ENCODE results near the gene CGNL1. TPM values are rescaled to one million over a fixed set of nuclear protein-coding genes. Genes with fewer than 3 reads are reported as not detected.

The CGNL1 gene
- total and polyA plus RNA-seq, 8 donors = 7.3 to 35.8 (median 24.2) TPM

DNA sequence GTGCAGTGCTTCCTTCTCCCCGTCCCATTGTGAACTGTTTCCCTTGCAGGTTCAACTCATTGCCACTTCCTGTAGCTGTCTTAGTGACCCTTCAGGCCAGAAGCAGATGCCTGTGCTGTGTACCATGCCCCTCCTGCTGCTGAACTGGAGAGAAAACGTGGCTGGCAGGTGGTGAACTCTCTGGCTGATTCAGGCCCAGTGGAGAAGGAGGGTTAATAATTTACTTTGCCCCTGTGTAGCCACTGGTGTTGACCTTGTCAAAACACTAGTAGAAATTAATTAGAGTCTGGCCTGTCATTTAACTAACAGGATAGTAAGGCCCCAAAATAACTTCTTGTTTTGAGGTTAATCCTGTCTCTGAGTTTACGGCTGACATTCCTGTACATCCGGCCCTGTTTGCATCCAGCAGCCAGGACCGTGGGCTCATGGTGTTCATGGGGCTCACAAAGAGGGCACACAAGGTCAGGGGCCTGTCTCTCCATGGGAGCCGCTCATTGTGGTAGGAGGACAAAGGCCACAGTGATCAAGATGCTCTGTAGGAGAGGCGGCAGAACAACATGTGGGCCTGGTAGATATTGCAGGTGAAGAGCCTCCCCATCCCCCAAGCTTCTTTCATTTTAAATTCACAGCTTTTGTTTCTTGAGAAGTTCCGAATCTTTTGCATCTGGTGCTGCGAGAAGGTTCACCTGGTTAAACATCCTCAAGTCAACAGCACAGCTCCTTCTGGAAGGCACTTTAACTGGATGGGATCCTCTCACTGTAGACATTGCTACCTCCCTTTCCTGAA lies 101.6 kb downstream of the CGNL1 start:
- peak; percentile 88 to 95 (median 92) for ATAC-seq
- WGBS, 2 donors = 16 to 21% methylated on average over 9 of the region's 9 CpGs
- no peak for FAIRE-seq
- TF ChIP-seq, protein P1, sequence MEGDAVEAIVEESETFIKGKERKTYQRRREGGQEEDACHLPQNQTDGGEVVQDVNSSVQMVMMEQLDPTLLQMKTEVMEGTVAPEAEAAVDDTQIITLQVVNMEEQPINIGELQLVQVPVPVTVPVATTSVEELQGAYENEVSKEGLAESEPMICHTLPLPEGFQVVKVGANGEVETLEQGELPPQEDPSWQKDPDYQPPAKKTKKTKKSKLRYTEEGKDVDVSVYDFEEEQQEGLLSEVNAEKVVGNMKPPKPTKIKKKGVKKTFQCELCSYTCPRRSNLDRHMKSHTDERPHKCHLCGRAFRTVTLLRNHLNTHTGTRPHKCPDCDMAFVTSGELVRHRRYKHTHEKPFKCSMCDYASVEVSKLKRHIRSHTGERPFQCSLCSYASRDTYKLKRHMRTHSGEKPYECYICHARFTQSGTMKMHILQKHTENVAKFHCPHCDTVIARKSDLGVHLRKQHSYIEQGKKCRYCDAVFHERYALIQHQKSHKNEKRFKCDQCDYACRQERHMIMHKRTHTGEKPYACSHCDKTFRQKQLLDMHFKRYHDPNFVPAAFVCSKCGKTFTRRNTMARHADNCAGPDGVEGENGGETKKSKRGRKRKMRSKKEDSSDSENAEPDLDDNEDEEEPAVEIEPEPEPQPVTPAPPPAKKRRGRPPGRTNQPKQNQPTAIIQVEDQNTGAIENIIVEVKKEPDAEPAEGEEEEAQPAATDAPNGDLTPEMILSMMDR (IDR thresholded peaks at IDR 0.05) = no peak
- peaks cover 43 to 62% (median 54%) of the 10 kb centered on the region in 3 donors for H3K4me1 ChIP-seq
- H3K36me3 ChIP-seq = no peaks in the 10 kb centered on the region
- no peaks in the 10 kb centered on the region for H3K27me3 ChIP-seq
- peak; percentile 59 to 87 (median 76) for DNase-seq
- intact Hi-C loops (cut with DNase I) = no loop called here
- H3K27ac ChIP-seq = peak overlapping the region; percentile 62 to 89 (median 72)
- H3K4me3 ChIP-seq = no peak overlapping the region
- no peaks in the 10 kb centered on the region for H3K9me3 ChIP-seq

DNA sequence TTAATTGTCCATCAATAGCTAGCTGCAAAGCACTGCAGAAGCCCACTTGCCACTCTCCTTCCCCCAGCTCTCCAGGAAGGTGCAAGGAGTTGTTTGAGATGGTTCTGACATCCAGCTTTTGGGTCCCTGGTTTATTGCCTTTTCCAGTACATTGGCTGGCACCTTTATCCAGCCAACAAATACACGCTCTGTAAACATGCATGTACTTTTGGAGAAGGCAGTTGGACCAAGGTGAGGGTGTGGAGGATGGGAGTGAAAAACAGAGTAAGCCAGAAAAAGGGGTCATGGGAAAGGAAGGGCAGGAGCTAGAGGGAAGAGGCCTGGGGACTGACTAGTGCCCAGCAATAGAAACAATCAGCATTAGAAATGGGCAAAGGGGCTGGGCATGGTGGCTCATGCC lies 102.7 kb downstream of the CGNL1 start:
- TF ChIP-seq, protein P1 (IDR thresholded peaks at IDR 0.05) = no peak
- ATAC-seq = peak; percentile 21 to 68 (median 52)
- FAIRE-seq = no peak
- H3K27me3 ChIP-seq = no peaks in the 10 kb centered on the region
- H3K4me3 ChIP-seq = no peak overlapping the region
- peak in 1 of 6 donors; percentile 39 for DNase-seq
- peak overlapping the region; percentile 62 to 89 (median 72) for H3K27ac ChIP-seq
- H3K9me3 ChIP-seq = no peaks in the 10 kb centered on the region
- intact Hi-C loops (cut with DNase I) = no loop called here
- H3K36me3 ChIP-seq = no peaks in the 10 kb centered on the region
- 26 to 36% methylated on average over 1 of the region's 1 CpG for WGBS, 2 donors
- peaks cover 43 to 62% (median 54%) of the 10 kb centered on the region in 3 donors for H3K4me1 ChIP-seq

DNA sequence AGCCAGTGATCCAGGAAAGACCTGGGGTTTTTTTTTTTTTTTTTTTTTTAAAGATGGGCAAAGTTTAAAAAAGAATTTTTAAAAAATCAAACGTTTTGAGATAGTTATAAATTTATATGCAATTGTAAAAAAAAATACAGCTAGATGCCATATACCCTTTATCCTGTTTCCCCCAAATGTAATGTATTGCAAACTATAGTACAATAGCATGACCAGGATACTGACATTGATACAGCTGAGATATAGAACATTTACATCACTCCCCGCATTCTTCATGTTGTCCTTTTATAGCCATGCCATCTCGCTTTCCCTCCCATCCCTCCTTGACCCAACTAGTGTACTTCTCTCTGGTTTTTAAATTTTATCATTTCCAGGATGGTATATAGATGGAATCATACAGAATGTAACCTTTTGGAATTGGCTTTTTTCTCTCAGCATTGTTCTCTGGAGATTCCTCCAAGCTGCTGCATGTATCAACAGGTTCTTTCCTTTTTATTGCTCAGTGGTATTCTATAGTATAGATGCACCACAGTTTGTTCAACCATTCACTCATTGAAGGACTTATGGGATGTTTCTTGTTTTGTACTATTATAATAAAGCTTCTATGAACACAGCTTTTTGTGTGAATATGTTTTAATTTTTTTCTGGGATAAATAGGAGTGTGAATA lies 104.9 kb downstream of the CGNL1 start:
- 78 to 81% methylated on average over 3 of the region's 3 CpGs for WGBS, 2 donors
- TF ChIP-seq, protein P1 (IDR thresholded peaks at IDR 0.05) = no peak
- intact Hi-C loops (cut with DNase I) = no loop called here
- Histone ChIP-seq H3K4me3 (no peak overlapping the region), H3K36me3 (no peaks in the 10 kb centered on the region), H3K9me3 (no peaks in the 10 kb centered on the region), H3K27me3 (no peaks in the 10 kb centered on the region), H3K4me1 (peaks cover 35 to 58% (median 40%) of the 10 kb centered on the region in 3 donors), H3K27ac (no peak overlapping the region)
- FAIRE-seq (no peak), ATAC-seq (no peak), DNase-seq (no peak)

DNA sequence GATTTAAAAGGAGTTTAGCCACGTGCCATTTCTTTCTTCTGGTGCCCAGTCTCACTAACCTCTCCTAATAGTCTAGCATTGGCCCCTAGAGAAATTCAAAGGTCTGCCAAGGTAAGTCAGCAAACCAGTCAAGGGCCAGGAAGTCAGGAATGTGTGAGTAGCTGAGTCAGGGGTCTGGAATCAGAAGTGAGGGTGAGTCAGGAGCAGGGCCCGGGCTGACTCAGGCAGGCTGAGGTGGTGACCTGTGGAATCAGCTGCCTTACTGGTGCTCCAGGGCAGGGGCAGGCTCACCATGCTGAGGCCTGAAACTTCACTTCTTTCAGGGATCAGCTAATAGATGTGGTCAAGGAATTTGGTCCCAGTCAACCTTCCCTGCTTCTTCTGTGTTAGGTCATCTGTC lies 109.6 kb downstream of the CGNL1 start:
- TF ChIP-seq, protein P1 (IDR thresholded peaks at IDR 0.05) = no peak
- intact Hi-C loops (cut with DNase I) = no loop called here
- no peaks in the 10 kb centered on the region for H3K27me3 ChIP-seq
- H3K4me3 ChIP-seq = no peak overlapping the region
- H3K4me1 ChIP-seq = peaks cover 0 to 20% (median 5%) of the 10 kb centered on the region in 3 donors
- DNase-seq (peak; percentile 65 to 81 (median 71)), FAIRE-seq (no peak), ATAC-seq (peak; percentile 98 to 99 (median 98))
- no peaks in the 10 kb centered on the region for H3K36me3 ChIP-seq
- peak overlapping the region in 1 of 4 donors; percentile 10 for H3K27ac ChIP-seq
- 6 to 15% methylated on average over 2 of the region's 2 CpGs for WGBS, 2 donors
- no peaks in the 10 kb centered on the region for H3K9me3 ChIP-seq
